KOPT-K1 (cell line): Measurements from ENCODE around the gene SGCD.

Source experiments
- H3K27ac ChIP-seq: fragments of 200-600 bp; sonication (generic); 2 replicates; pipeline ENCODE4 v1.5.1; 2016; ENCODE audit warnings: antibody characterized with exemption, mild to moderate bottlenecking, low read depth, low read length; ENCODE audit not compliant: poor library complexity, severe bottlenecking
- H3K36me3 ChIP-seq: fragments of 200-600 bp; sonication (generic); 2 replicates; pipeline ENCODE4 v1.5.1; 2017; ENCODE audit warnings: antibody characterized with exemption, mild to moderate bottlenecking, low read length, moderate library complexity; ENCODE audit not compliant: insufficient read depth
- H3K9me3 ChIP-seq: fragments of 200-600 bp; sonication (generic); 2 replicates; pipeline ENCODE4 v1.5.1; 2017; ENCODE audit warnings: antibody characterized with exemption, low read length, mild to moderate bottlenecking; ENCODE audit not compliant: insufficient read depth, poor library complexity, severe bottlenecking

The SGCD gene

GRCh38 chr5:156686796-156687195 lies 359.8 kb downstream of the SGCD start:
- Histone ChIP-seq H3K9me3 (no peaks in the 10 kb centered on the region), H3K36me3 (no peaks in the 10 kb centered on the region), H3K27ac (no peak overlapping the region)

- H3K36me3 ChIP-seq, result no peaks in the 10 kb centered on the region
- no peak overlapping the region for H3K27ac ChIP-seq
- H3K9me3 ChIP-seq, result no peaks in the 10 kb centered on the region
Observed at GRCh38 chr5:156687514-156687913, 360.6 kb downstream of the SGCD start.

GRCh38 chr5:156691572-156691971 lies 364.6 kb downstream of the SGCD start:
- no peaks in the 10 kb centered on the region for H3K9me3 ChIP-seq
- no peak overlapping the region for H3K27ac ChIP-seq
- no peaks in the 10 kb centered on the region for H3K36me3 ChIP-seq

GRCh38 chr5:156693113-156693512 lies 366.1 kb downstream of the SGCD start:
- no peaks in the 10 kb centered on the region for H3K36me3 ChIP-seq
- no peak overlapping the region for H3K27ac ChIP-seq
- H3K9me3 ChIP-seq, result no peaks in the 10 kb centered on the region

- H3K36me3 ChIP-seq, result no peaks in the 10 kb centered on the region
- no peak overlapping the region for H3K27ac ChIP-seq
- no peaks in the 10 kb centered on the region for H3K9me3 ChIP-seq
Observed at GRCh38 chr5:156694598-156694997, 367.6 kb downstream of the SGCD start.

GRCh38 chr5:156695774-156696173 lies 368.8 kb downstream of the SGCD start:
- no peaks in the 10 kb centered on the region for H3K36me3 ChIP-seq
- no peak overlapping the region for H3K27ac ChIP-seq

GRCh38 chr5:156698323-156698722 lies 371.4 kb downstream of the SGCD start:
- H3K27ac ChIP-seq, result no peak overlapping the region
- no peaks in the 10 kb centered on the region for H3K36me3 ChIP-seq
- no peaks in the 10 kb centered on the region for H3K9me3 ChIP-seq

More at GRCh38 chr5:156695774-156696173, 368.8 kb downstream of the SGCD start:
- no peaks in the 10 kb centered on the region for H3K9me3 ChIP-seq

- Histone ChIP-seq H3K27ac (no peak overlapping the region), H3K9me3 (no peaks in the 10 kb centered on the region), H3K36me3 (no peaks in the 10 kb centered on the region)
Observed at GRCh38 chr5:156699147-156699546, 372.2 kb downstream of the SGCD start.

GRCh38 chr5:156704139-156704538 lies 377.2 kb downstream of the SGCD start:
- H3K36me3 ChIP-seq, result no peaks in the 10 kb centered on the region
- H3K27ac ChIP-seq, result no peak overlapping the region
- H3K9me3 ChIP-seq, result no peaks in the 10 kb centered on the region

- Histone ChIP-seq H3K9me3 (no peaks in the 10 kb centered on the region), H3K27ac (no peak overlapping the region), H3K36me3 (no peaks in the 10 kb centered on the region)
Observed at GRCh38 chr5:156706631-156707030, 379.7 kb downstream of the SGCD start.

- Histone ChIP-seq H3K9me3 (no peaks in the 10 kb centered on the region), H3K27ac (no peak overlapping the region), H3K36me3 (no peaks in the 10 kb centered on the region)
Observed at GRCh38 chr5:156707750-156708149, 380.8 kb downstream of the SGCD start.

GRCh38 chr5:156715287-156715686 lies 388.3 kb downstream of the SGCD start:
- Histone ChIP-seq H3K9me3 (no peaks in the 10 kb centered on the region), H3K36me3 (no peaks in the 10 kb centered on the region), H3K27ac (no peak overlapping the region)

GRCh38 chr5:156716591-156717380 lies 389.8 kb downstream of the SGCD start:
- H3K9me3 ChIP-seq, result no peaks in the 10 kb centered on the region
- no peak overlapping the region for H3K27ac ChIP-seq
- H3K36me3 ChIP-seq, result no peaks in the 10 kb centered on the region

- no peaks in the 10 kb centered on the region for H3K9me3 ChIP-seq
- H3K27ac ChIP-seq, result no peak overlapping the region
- no peaks in the 10 kb centered on the region for H3K36me3 ChIP-seq
Observed at GRCh38 chr5:156718985-156719384, 392.0 kb downstream of the SGCD start.

- H3K36me3 ChIP-seq, result no peaks in the 10 kb centered on the region
- no peak overlapping the region for H3K27ac ChIP-seq
- no peaks in the 10 kb centered on the region for H3K9me3 ChIP-seq
Observed at GRCh38 chr5:156722358-156722757, 395.4 kb downstream of the SGCD start.

- no peaks in the 10 kb centered on the region for H3K9me3 ChIP-seq
- H3K36me3 ChIP-seq, result no peaks in the 10 kb centered on the region
Observed at GRCh38 chr5:156735477-156735876, 408.5 kb downstream of the SGCD start.

More at GRCh38 chr5:156735477-156735876, 408.5 kb downstream of the SGCD start:
- H3K27ac ChIP-seq, result no peak overlapping the region
